ENCODE data around the gene TRIM29.

DNA sequence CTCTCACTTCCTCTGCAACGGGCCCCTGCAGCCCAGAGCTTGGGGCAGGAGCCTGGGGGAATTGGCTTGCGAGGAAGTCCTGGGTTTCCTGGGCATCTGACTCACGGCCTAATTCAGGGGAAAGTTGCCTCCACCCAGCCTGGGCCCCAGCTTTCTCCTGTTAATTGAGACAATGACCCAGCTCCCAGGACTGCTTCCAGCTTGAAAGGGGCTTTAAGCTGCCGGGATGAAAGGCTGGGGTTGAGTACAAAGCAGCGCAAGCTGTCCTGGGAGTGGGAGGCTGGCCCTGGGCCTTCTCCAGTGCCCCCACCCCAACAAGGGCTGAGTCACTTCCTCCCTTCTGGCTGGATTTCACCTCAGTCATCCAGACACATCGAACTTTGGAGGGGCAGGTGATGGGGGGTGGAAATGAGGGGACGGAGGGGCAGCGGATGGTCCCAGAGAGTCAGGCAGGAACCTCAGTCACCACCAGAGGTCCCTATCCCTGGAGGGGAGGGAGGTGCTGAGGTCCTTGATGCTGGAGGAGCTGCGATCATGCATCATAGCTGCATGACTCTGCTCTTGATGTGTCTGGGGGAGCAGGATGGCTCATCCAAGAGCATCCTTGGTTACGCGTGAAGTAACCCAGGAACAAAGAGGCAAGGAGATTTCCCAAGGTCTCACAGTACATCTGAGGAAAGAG, 42.8 kb upstream of the TRIM29 start:
- TF ChIP-seq, protein P1, sequence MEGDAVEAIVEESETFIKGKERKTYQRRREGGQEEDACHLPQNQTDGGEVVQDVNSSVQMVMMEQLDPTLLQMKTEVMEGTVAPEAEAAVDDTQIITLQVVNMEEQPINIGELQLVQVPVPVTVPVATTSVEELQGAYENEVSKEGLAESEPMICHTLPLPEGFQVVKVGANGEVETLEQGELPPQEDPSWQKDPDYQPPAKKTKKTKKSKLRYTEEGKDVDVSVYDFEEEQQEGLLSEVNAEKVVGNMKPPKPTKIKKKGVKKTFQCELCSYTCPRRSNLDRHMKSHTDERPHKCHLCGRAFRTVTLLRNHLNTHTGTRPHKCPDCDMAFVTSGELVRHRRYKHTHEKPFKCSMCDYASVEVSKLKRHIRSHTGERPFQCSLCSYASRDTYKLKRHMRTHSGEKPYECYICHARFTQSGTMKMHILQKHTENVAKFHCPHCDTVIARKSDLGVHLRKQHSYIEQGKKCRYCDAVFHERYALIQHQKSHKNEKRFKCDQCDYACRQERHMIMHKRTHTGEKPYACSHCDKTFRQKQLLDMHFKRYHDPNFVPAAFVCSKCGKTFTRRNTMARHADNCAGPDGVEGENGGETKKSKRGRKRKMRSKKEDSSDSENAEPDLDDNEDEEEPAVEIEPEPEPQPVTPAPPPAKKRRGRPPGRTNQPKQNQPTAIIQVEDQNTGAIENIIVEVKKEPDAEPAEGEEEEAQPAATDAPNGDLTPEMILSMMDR (conservative IDR thresholded peaks at IDR 0.05; ENCODE audit: low read depth, low read length), result peak; percentile 44; the same call in 1 of the 2 replicates
- no peak for TF ChIP-seq EZH2phosphoT487 (IDR thresholded peaks at IDR 0.05; ENCODE audit: borderline replicate concordance, low read length)
- no peak for TF ChIP-seq EZH2 (IDR thresholded peaks at IDR 0.05; ENCODE audit: low read length, unreplicated experiment)

Data from PC-3 (cell line).